Measurements from ENCODE around the gene IL10.
A peak's percentile ranks its signal among the peaks of the same experiment; 100 is the strongest.

Gene IL10

DNA sequence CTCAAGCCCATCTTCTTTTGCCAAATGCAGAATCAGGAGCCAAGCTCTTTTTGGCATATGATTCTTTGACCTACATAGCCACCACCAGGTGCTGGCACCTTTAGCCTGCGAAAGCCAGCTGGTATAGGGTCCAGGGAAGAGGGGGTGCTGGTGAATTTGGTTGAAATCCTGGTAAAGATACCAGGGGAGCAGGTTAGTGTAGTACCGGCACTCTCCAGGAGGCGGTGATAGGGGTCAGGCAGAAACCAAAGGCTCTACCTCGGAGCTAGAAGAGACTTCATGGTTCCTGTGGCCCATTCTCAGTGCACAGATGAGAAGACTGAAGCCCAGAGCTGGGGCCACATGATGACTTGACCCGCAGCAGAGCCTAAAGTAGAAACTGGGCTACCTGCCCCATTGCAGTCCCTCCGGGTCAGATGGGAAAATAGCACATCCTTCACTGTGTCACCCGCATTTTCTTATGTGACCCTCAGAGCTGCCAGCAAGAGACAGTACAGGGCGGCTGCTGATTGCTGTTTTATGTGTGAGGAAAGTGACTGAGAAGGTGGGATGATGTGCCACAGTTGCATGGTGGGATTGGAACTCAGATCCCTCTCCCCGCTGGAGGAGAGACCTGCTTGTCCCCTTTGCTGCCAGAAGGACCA is 37.7 kb downstream of the IL10 start:
- DNase-seq (ENCODE audit: low spot score) = peak; percentile 67

DNA sequence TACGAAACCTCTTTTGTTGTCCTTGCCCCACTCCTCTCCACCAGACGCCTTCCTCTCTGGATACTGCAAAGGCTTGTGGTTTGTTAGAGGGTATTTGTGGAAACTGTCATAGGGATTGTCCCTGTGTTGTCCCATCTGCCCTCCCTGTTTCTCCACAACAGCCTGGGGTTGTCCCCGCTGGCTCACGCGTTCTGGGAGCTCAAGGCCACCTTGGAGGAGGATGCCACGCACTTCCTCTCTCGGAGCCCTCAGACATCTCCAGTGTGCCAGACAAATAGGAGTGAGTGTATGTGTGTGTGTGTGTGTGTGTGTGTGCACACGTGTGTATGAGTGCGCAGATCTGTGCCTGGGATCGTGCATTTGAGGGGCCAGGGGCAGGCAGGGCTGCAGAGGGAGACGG is 39.3 kb downstream of the IL10 start:
- no peak for DNase-seq (ENCODE audit: low spot score)

DNA sequence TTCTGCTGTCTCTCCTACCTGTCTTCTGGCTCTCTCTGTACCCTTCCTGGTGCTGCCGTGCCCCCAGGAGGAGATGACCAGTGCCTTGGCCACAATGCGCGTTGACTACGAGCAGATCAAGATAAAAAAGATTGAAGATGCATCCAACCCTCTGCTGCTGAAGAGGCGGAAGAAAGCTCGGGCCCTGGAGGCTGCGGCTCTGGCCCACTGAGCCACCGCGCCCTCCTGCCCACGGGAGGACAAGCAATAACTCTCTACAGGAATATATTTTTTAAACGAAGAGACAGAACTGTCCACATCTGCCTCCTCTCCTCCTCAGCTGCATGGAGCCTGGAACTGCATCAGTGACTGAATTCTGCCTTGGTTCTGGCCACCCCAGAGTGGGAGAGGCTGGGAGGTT is 39.8 kb downstream of the IL10 start:
- DNase-seq (ENCODE audit: low spot score) = no peak

DNA sequence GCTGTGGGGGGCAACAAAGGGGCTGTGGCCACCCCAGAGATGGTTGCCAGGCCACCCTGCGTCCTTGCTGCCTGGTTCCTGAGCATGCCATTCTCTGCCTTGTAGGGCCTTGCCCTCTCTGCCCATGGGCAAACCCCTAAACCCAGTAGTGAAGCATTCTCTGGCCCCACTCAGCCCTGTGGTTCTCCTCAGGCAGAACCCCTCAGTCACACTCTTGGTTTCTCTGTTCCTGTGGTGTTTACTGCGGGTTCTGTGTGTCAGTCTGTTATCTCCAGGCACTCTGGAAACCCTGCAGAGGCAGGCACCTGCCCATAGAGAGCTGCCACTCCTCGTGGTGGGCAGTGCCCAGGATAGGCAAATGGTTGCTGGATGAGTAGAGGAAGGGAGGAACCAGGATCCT is 42.8 kb downstream of the IL10 start:
- no peak for DNase-seq (ENCODE audit: low spot score)

DNA sequence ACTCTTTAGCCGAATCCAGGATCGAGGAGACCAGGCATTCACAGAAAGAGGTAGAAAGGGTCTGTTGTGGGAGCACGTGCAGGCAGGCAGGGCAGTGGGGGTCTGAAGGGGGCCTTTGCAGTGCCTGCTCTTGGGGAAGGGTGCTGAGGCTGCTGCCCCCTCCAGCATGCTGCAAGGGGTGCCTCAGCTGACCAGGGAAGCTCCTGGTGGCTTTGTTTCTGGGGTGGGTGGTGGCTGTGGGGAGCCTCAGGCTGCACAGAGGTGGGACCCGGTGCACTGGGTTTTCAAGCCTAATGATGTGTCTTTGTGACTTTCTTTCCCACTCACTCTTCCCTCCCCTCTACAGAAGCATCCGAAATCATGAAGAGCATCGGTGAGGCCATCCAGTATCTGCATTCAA is 43.2 kb downstream of the IL10 start:
- no peak for DNase-seq (ENCODE audit: low spot score)

DNA sequence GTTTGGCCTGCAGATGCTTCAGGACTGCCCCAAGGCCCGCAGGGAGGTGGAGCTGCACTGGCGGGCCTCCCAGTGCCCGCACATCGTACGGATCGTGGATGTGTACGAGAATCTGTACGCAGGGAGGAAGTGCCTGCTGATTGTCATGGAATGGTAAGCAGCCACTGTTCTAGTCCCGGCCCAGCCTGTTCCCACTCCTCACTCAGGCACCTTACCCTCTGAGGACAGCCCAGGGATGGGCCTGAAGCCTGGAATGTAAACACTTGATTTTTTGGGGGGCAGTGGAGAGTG is 43.7 kb downstream of the IL10 start:
- no peak for DNase-seq (ENCODE audit: low spot score)

DNA sequence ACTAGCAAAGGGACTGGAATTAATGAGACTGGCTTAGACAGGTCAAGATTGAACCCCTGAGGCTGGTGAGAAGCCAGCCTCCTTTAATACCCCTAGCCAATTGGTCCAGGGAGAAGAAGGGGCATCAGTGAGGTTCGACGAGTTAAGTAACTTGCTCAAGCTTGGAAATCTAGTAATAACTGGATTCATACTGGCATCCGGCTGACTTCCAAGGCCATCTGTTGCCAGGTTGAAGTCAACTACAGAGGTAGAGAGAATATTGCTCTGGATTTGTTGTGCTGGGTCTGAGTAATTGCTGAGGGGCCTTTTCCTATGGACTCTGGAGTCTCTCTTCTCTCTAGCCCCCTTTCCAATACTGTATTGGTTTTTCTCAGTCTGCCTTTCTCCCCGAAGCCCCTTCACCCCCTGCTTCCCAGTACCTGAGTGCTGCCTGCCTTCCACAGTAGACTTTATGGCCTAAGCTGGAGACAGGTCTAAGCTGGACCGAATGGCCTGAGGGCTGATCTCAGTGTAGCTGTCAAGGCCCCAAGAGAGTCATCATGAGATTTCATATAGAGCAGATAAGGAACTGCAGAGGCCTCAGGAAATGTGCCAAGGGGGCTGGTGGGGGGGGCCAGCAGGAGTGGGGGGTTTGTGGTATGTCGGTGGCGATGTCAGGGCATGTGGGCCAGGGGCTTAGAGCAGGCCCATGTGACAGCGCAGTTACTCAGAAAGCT is 44.2 kb downstream of the IL10 start:
- DNase-seq (ENCODE audit: low spot score) = no peak

DNA sequence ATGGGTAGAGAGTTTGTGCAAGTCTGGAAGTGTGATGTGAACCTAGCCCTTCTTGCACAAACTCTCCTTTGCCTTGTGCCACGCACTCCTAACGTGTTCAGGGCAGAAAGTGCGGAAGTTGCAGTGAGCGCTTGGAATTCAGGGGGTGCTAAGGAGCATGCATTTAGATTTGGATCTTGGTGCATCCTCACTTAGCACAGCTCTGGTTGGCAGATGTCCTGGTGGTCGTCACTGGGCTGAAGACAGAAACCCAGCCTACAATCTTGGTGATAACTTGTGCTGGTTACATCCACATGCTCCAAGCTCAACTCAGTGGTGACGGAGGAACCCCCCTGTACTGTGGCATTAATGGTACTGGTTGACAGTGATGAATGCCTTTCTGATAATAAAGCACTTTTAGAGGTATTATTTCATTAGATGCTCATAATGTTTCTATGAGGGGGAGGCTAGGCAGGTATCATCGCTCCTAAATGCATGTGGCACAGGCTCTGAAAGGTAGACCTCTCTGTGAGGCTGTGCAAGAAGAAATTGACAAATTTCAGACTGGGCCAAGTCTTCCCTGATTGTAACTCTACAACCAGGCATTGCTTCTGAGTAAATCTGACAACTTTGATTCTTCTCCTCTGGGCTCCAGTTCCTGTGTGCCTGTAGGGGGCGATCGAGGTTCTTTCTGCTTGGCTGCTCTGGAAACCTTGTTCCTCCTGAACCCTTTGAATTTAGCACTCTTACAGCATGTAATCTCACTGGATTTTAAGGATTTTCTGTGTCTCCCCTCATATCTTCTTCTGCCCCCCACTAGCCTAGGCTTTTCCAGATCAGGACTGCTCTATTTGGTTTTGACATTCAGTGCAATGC is 47.0 kb downstream of the IL10 start:
- DNase-seq (ENCODE audit: low spot score) = peak; percentile 52

DNA sequence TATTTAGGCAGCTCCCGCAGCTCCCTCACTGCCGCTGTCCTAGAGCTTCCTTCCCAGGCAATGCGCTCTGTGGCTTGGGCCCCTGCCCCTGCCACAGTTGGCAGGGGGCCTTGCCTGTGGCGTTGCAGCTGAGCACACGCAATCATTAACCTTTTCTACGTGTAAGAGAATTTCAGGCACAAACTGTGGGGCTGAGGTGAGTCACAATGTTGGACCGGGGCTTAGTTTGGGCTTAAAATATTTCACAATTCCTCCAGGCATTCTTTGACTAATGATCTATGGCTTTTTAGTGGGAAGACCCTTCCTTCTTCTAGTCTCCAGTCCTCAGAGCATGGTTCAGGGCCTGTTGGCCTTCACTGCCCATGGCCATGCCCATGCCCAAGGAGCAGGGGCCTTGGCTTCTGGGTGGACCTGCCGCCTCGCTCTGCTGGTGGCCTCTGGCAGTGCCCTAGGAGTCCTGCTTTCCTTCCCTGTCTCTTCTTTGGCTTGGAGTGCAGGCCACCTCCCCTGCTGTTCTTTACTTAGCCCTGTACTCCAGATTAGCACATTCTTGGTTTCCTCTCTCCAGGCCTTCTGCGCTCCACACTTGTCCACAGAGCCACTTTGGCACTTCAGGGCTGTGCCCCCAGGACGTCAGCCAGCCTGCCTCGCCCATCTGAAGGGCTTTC is 48.4 kb downstream of the IL10 start:
- DNase-seq (ENCODE audit: low spot score) = no peak

DNA sequence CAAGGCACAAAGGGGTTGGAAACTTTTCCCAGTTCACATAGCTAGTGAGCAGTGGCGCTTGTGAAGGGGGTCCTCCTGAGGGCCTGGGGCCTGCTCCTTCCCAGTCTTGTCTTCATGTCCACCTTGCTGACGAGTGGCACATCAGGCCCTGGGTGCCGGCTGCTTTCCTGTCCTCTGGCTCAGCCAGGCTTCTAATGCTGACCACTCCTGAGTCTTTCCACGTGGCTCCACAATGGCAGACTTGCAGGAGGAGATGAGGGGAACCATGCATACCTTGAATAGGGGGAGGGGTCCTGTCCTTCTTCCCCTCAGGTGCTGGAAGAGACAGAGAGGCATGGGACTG is 48.9 kb downstream of the IL10 start:
- DNase-seq (ENCODE audit: low spot score) = no peak

DNA sequence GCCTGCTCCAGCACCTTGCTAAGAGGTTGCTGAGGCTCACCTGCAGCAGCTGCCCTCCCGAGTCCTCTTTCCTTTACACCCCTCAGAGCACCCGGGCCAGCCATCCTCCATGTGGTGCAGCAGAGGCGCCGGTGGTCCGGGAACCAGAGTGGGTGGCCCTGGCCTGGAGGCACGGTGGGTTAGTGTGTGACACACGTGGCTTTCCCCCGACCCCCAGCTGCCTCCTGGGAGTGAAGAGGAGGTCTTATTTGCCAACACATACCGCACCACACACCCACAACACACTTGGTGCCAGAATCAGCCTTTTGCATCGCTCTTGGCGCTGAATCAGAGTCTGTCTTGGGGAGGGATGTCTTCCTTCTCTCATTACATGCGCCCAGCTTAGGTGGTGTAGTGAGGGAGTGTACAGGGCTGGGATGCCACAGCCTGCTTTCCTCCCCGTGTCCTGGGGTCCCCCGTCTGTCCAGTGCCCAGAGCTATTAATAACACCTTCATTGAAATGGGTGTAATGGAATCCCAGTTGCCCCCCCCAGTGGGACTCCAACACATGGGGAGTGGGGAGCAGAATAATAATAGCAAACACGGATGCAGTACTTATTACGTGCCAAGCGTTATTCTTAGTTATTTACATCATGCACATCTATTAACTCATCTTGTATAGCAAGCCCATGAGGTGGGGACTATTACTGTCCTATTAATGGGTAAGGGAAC is 49.4 kb downstream of the IL10 start:
- no peak for DNase-seq (ENCODE audit: low spot score)

DNA sequence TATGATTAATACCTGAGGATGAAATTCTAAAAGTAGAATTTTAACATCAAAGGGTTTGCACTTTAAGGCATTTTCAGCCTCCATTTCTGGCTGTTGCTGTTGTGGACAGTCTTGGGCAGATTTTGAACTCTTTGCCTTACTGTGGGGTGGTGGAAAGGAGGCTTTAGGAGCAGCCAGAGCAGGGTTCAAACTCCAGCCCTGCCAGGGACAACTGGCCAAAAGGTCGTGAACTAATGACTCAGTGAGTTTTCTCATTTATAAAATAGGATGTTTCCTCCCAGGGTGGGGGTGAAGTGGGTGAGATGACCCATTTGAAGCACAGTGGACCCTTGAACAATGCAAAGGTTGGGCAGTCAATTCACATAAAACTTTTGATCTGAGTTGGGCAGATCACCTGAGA is 50.8 kb downstream of the IL10 start:
- no peak for DNase-seq (ENCODE audit: low spot score)

DNA sequence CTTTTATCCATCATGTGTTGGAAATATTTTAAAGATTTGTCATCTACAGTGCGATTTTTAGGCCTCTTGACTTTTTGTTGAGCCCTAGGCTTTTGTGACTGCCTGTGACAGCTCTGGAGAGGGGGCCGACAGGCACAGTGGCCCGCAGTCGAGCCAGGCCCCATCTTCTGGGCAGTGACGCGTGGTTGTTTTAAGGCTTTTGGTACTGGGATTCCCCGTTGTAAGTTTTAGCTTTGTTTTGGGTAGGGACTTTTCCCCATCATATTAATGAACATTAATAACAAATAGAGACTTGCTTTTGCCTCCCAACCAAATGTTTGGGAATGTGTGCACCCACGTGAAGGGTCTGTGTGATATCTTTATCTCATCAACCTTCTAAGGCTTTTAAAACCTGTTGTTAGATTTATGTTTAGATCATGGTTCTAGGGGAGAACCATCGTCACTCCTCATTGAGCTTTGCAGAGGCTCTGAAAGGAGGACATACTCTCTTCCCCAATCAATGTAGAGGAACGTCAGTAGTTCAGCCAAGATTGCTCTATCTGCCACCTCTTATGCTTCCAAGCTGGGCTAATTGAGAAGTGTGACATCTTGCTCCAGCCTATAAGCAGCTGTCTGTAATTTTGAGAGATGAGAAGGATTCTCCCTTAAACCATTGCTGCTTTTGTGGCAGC is 53.0 kb downstream of the IL10 start:
- no peak for DNase-seq (ENCODE audit: low spot score)

DNA sequence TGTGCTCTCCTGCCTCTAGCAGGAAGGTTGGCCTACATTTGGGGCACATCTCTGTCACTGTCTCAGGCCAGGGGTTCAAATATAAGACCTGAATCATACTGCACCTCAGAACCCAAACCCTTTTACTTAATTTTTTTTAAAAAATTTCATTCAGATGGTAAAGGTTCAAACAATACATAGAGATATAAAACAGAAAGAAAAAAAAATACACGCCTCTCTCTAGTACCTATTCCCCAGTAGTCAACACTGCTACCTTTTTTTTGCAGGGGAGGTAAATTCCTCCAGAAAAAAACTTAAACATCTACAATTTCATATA is 54.7 kb downstream of the IL10 start:
- DNase-seq (ENCODE audit: low spot score) = no peak

Data from HuH-7 (cell line).